Ascending aorta (tissue), 2 donors: Measurements from ENCODE around the gene CD244. TPM values are rescaled to one million over a fixed set of nuclear protein-coding genes. Genes with fewer than 3 reads are reported as not detected.
A peak's percentile ranks its signal among the peaks of the same experiment; 100 is the strongest.

Experiments
- DNase-seq, 2 donors: peaks; one replicate each; pipeline ENCODE4 v3.0.0-alpha.2; 2019; ENCODE audit warnings: low spot score in 2 of 2
- H3K27ac ChIP-seq, 2 donors: fragments of 200-600 bp; sonication (generic); one replicate each; pipeline ENCODE4 v1.5.1; 2016 to 2017; ENCODE audit warnings: mild to moderate bottlenecking in 1 of 2
- H3K27me3 ChIP-seq: fragments of 200-600 bp; sonication (generic); one replicate; pipeline ENCODE4 v1.5.1; 2017
- H3K36me3 ChIP-seq, 2 donors: fragments of 200-600 bp; sonication (generic); one replicate each; pipeline ENCODE4 v1.5.1; 2016
- H3K4me1 ChIP-seq, 2 donors: fragments of 200-600 bp; sonication (generic); one replicate each; pipeline ENCODE4 v1.5.1; 2016 to 2017; ENCODE audit warnings: mild to moderate bottlenecking in 1 of 2
- H3K4me3 ChIP-seq, 2 donors: fragments of 200-600 bp; sonication (generic); one replicate each; pipeline ENCODE4 v1.5.1; 2016 to 2017; ENCODE audit warnings: mild to moderate bottlenecking in 1 of 2
- H3K9me3 ChIP-seq, 2 donors: fragments of 200-600 bp; sonication (generic); one replicate each; pipeline ENCODE4 v1.5.1; 2016
- CTCF ChIP-seq, 3 experiments: fragments of 200-600 bp in 2 of 3; fragments of 450-650 bp in 1 of 3; sonication (generic) in 2 of 3; IDR thresholded peaks; one replicate each; pipeline ENCODE4 v1.5.1; 2016 to 2019; ENCODE audit warnings: antibody characterized with exemption in 3 of 3, mild to moderate bottlenecking in 1 of 3, moderate library complexity in 1 of 3
- intact Hi-C: fragments of 100-400 bp; cut with DNase I; formaldehyde crosslinking; loops from one replicate; pipeline ENCODE4 v1.15.1; 2023
- total RNA-seq: library from RNA; depleted of rRNA; stranded (reverse); fragments of >200 nt; gene quantifications from one replicate; pipeline ENCODE4 v1.1.0, GENCODE V29; 2016

CD244 gene
- total RNA-seq, 1 donor from 2014 or later, result not detected

GRCh38 chr1:160888926-160889325 lies 26.2 kb upstream of the CD244 start:
- no peak for TF ChIP-seq CTCF (IDR thresholded peaks at IDR 0.05)
- H3K27me3 ChIP-seq, result no peaks in the 10 kb centered on the region
- no peak for DNase-seq
- H3K4me1 ChIP-seq, result no peaks in the 10 kb centered on the region
- H3K4me3 ChIP-seq, result no peak overlapping the region
- H3K36me3 ChIP-seq, result no peaks in the 10 kb centered on the region
- intact Hi-C loops, result no loop called here
- H3K9me3 ChIP-seq, result no peaks in the 10 kb centered on the region
- no peak overlapping the region for H3K27ac ChIP-seq

DNA sequence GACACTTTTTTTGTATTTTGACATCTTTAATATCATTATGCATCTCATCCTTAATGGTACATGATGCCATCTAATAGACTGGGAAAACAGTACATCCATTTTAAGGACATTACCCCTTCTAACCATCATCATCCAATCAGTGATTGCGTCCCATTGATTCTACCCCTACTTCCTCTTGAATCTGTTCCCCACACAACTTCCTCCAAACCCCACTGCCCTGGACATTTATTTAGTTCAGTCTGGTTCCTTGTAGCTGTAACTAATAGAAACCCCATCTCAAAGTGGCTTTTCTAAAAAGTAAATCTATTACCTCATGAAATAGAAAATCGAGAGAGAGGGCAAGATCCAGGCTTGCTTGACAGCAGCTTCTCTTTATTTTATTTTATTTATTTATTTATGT lies 24.4 kb upstream of the CD244 start:
- Histone ChIP-seq H3K27ac (no peak overlapping the region), H3K4me3 (no peak overlapping the region), H3K4me1 (no peaks in the 10 kb centered on the region), H3K9me3 (no peaks in the 10 kb centered on the region), H3K36me3 (no peaks in the 10 kb centered on the region), H3K27me3 (no peaks in the 10 kb centered on the region)
- intact Hi-C loops, result no loop called here
- TF ChIP-seq CTCF (IDR thresholded peaks at IDR 0.05), result no peak
- DNase-seq, result no peak

DNA sequence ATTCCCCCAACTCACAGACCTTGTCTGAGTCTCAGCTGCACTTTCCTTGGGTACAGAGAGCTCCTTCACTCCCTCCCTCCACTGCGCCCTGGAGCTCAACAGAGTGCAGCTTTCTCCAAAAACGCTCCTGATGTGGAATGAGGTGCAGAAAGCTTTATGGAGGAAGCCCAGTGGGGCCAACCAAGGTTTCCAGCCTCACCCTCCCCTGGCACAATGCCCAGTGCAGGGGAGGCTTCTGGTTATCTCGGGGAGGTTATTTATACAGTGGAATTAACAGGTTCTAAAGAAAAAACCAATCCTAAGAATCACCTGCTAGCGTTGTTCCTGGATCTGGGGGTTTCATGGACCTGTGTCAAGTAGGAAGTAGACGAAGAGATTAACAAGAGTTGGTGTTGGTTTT lies 22.4 kb upstream of the CD244 start, which contains the start of gene ITLN1:
ITLN1 (minus strand) TSS at position 139 of the 400 bp plus-strand sequence. CDS start 303 bp downstream, outside the sequence.
- Histone ChIP-seq H3K4me1 (no peaks in the 10 kb centered on the region), H3K4me3 (no peak within 1 kb of the TSS), H3K9me3 (no peaks in the 10 kb centered on the region), H3K27me3 (no peaks in the 10 kb centered on the region), H3K36me3 (no peaks in the 10 kb centered on the region), H3K27ac (no peak within 1 kb of the TSS)
- intact Hi-C loops, result no loop called here
- no peak for TF ChIP-seq CTCF (IDR thresholded peaks at IDR 0.05)
- no peak for DNase-seq

GRCh38 chr1:160884579-160884978 lies 21.9 kb upstream of the CD244 start:
- H3K36me3 ChIP-seq, result no peaks in the 10 kb centered on the region
- DNase-seq, result no peak
- peak in 2 of 3 experiments; percentile 16 to 17 for TF ChIP-seq CTCF (IDR thresholded peaks at IDR 0.05)
- no peak overlapping the region for H3K4me3 ChIP-seq
- intact Hi-C loops, result no loop called here
- no peak overlapping the region for H3K27ac ChIP-seq
- H3K4me1 ChIP-seq, result no peaks in the 10 kb centered on the region
- H3K27me3 ChIP-seq, result no peaks in the 10 kb centered on the region
- no peaks in the 10 kb centered on the region for H3K9me3 ChIP-seq

GRCh38 chr1:160883581-160884513 lies 21.2 kb upstream of the CD244 start:
- intact Hi-C loops, result no loop called here
- Histone ChIP-seq H3K36me3 (no peaks in the 10 kb centered on the region), H3K27me3 (no peaks in the 10 kb centered on the region), H3K9me3 (no peaks in the 10 kb centered on the region), H3K4me1 (no peaks in the 10 kb centered on the region), H3K27ac (no peak overlapping the region), H3K4me3 (no peak overlapping the region)
- no peak for TF ChIP-seq CTCF (IDR thresholded peaks at IDR 0.05)
- no peak for DNase-seq
